Measurements from ENCODE around the gene HOMER2. TPM values are rescaled to one million over a fixed set of nuclear protein-coding genes. Genes with fewer than 3 reads are reported as not detected.

Gene HOMER2
- total RNA-seq, 1 experiment from 2014 or later, result 8.8 TPM

- TF ChIP-seq, protein P1, sequence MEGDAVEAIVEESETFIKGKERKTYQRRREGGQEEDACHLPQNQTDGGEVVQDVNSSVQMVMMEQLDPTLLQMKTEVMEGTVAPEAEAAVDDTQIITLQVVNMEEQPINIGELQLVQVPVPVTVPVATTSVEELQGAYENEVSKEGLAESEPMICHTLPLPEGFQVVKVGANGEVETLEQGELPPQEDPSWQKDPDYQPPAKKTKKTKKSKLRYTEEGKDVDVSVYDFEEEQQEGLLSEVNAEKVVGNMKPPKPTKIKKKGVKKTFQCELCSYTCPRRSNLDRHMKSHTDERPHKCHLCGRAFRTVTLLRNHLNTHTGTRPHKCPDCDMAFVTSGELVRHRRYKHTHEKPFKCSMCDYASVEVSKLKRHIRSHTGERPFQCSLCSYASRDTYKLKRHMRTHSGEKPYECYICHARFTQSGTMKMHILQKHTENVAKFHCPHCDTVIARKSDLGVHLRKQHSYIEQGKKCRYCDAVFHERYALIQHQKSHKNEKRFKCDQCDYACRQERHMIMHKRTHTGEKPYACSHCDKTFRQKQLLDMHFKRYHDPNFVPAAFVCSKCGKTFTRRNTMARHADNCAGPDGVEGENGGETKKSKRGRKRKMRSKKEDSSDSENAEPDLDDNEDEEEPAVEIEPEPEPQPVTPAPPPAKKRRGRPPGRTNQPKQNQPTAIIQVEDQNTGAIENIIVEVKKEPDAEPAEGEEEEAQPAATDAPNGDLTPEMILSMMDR (IDR thresholded peaks at IDR 0.05; ENCODE audit: unreplicated experiment), result no peak
- Mint-ChIP-seq H3K4me3 (ENCODE audit: unreplicated experiment) (no peak overlapping the region), H3K27ac (ENCODE audit: low read depth, unreplicated experiment) (no peak overlapping the region), H3K4me1 (ENCODE audit: insufficient read depth, unreplicated experiment) (no peaks in the 10 kb centered on the region), H3K27me3 (ENCODE audit: insufficient read depth, unreplicated experiment) (peaks cover 11% of the 10 kb centered on the region), H3K36me3 (ENCODE audit: insufficient read depth, unreplicated experiment) (peaks cover 16% of the 10 kb centered on the region), H3K9me3 (ENCODE audit: unreplicated experiment) (peaks cover 22% of the 10 kb centered on the region)
- DNase-seq (ENCODE audit: unreplicated experiment), result no peak
- ChIA-PET CTCF (interaction anchor here (0.6 kb wide), 1 partner anchor 9 kb away, joined by 3 read pairs; no protein-coding TSS in a partner anchor), POLR2A (no interaction called here)
- no TSS peak for BruUV-seq (replicated peaks)
- intact Hi-C loops (cut with micrococcal nuclease), result no loop called here
Observed at GRCh38 chr15:82909080-82909815, 43.3 kb downstream of the HOMER2 start.

GRCh38 chr15:82907350-82907749 is 45.2 kb downstream of the HOMER2 start:
- ChIA-PET CTCF (no interaction called here), POLR2A (no interaction called here)
- H3K36me3 Mint-ChIP-seq (ENCODE audit: insufficient read depth, unreplicated experiment), result peaks cover 16% of the 10 kb centered on the region
- peaks cover 11% of the 10 kb centered on the region for H3K27me3 Mint-ChIP-seq (ENCODE audit: insufficient read depth, unreplicated experiment)
- H3K27ac Mint-ChIP-seq (ENCODE audit: low read depth, unreplicated experiment), result no peak overlapping the region
- no peak for DNase-seq (ENCODE audit: unreplicated experiment)
- H3K4me3 Mint-ChIP-seq (ENCODE audit: unreplicated experiment), result no peak overlapping the region
- no peaks in the 10 kb centered on the region for H3K4me1 Mint-ChIP-seq (ENCODE audit: insufficient read depth, unreplicated experiment)
- intact Hi-C loops (cut with micrococcal nuclease), result no loop called here
- peaks cover 22% of the 10 kb centered on the region for H3K9me3 Mint-ChIP-seq (ENCODE audit: unreplicated experiment)
- no TSS peak for BruUV-seq (replicated peaks)
- TF ChIP-seq, protein P1 (IDR thresholded peaks at IDR 0.05; ENCODE audit: unreplicated experiment), result no peak

DNA sequence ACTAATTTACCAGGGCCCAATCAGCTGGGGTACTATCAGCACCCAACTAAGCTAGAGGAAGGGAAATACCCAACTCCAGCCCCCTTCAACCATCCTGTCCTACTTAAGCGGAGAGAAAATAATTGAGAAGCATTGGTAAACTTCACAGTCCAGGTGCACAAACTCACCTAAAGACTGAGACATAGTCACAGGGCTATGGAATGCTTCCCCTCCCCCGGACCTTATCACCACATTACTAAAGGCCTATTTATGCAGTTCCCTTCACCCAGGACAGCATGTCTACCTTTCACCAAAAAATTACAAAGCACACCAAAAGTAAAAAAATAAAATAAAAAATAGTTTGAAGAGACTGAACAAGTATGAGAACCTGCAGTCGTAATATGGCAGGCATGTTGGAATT is 47.9 kb downstream of the HOMER2 start:
- Mint-ChIP-seq H3K4me1 (ENCODE audit: insufficient read depth, unreplicated experiment) (no peaks in the 10 kb centered on the region), H3K4me3 (ENCODE audit: unreplicated experiment) (no peak overlapping the region), H3K9me3 (ENCODE audit: unreplicated experiment) (peaks cover 21% of the 10 kb centered on the region), H3K27me3 (ENCODE audit: insufficient read depth, unreplicated experiment) (peaks cover 11% of the 10 kb centered on the region), H3K27ac (ENCODE audit: low read depth, unreplicated experiment) (no peak overlapping the region), H3K36me3 (ENCODE audit: insufficient read depth, unreplicated experiment) (peaks cover 16% of the 10 kb centered on the region)
- intact Hi-C loops (cut with micrococcal nuclease), result no loop called here
- TF ChIP-seq, protein P1 (IDR thresholded peaks at IDR 0.05; ENCODE audit: unreplicated experiment), result no peak
- BruUV-seq (replicated peaks), result no TSS peak
- ChIA-PET CTCF (no interaction called here), POLR2A (no interaction called here)
- DNase-seq (ENCODE audit: unreplicated experiment), result no peak

- Mint-ChIP-seq H3K9me3 (ENCODE audit: unreplicated experiment) (peaks cover 11% of the 10 kb centered on the region), H3K36me3 (ENCODE audit: insufficient read depth, unreplicated experiment) (peaks cover 6% of the 10 kb centered on the region), H3K4me3 (ENCODE audit: unreplicated experiment) (no peak overlapping the region), H3K27me3 (ENCODE audit: insufficient read depth, unreplicated experiment) (peaks cover 11% of the 10 kb centered on the region), H3K27ac (ENCODE audit: low read depth, unreplicated experiment) (no peak overlapping the region), H3K4me1 (ENCODE audit: insufficient read depth, unreplicated experiment) (no peaks in the 10 kb centered on the region)
- ChIA-PET POLR2A (interaction anchor here (1.1 kb wide), 1 partner anchor 16 kb away, joined by 3 read pairs; no protein-coding TSS in a partner anchor), CTCF (interaction anchor here (0.6 kb wide), 1 partner anchor 1454 kb away, joined by 3 read pairs; no protein-coding TSS in a partner anchor)
- DNase-seq (ENCODE audit: unreplicated experiment), result no peak
- BruUV-seq (replicated peaks), result no TSS peak
- TF ChIP-seq, protein P1 (IDR thresholded peaks at IDR 0.05; ENCODE audit: unreplicated experiment), result no peak
- intact Hi-C loops (cut with micrococcal nuclease), result no loop called here
Observed at GRCh38 chr15:82903511-82903910, 49.0 kb downstream of the HOMER2 start.
